ENCODE measurements around the gene KCNN2.

DNA sequence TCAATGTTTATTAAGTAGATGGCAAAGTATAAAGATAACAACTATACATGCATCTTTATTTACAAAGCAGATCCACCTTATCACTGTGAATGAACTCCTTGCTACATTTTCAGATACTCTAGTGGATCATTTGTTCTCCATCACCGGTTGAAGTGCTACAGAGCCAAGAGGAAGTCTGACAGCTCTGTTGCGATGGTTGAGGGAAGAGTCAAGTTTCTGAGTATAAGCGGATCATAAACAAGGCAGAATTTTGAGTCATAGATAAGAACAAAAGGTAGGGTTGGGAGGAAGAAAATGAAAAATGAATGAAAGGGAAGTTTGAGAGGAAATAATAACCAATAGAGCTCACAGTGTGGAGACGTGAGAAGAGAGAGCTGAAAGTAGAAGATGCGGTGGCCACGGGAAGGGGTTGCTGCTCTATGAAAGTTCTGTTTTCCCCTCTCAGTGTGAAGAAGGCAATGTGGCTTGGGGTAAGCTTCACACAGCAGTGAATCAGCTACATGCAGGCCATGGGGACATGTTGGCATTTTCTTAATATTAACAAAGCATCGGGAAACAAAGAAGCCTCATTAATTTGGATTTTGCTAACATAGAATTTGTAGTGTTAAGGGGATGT is 30.8 kb upstream of the KCNN2 start:
- TF ChIP-seq, protein P1, sequence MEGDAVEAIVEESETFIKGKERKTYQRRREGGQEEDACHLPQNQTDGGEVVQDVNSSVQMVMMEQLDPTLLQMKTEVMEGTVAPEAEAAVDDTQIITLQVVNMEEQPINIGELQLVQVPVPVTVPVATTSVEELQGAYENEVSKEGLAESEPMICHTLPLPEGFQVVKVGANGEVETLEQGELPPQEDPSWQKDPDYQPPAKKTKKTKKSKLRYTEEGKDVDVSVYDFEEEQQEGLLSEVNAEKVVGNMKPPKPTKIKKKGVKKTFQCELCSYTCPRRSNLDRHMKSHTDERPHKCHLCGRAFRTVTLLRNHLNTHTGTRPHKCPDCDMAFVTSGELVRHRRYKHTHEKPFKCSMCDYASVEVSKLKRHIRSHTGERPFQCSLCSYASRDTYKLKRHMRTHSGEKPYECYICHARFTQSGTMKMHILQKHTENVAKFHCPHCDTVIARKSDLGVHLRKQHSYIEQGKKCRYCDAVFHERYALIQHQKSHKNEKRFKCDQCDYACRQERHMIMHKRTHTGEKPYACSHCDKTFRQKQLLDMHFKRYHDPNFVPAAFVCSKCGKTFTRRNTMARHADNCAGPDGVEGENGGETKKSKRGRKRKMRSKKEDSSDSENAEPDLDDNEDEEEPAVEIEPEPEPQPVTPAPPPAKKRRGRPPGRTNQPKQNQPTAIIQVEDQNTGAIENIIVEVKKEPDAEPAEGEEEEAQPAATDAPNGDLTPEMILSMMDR (IDR thresholded peaks at IDR 0.05) = no peak
- no peak for TF ChIP-seq POLR2A (IDR thresholded peaks at IDR 0.05)
